HTR-8/SVneo (cell line): Measurements from ENCODE around the gene MEI4.
"Not testable (repeated sequence)": the region's sequence is repeated elsewhere in the genome, so short reads cannot be mapped to it uniquely, and the experiment has no call there.

Experiments
- DNase-seq: peaks from one replicate; pipeline ENCODE4 v3.0.0; 2011; ENCODE audit warnings: low spot score, mixed read lengths; ENCODE audit not compliant: insufficient read length
- FAIRE-seq: peaks from 2 replicates; lab custom pipeline; 2011; peaks lifted over from hg19 to GRCh38; lab: Jason Lieb, UNC

Gene MEI4

DNA sequence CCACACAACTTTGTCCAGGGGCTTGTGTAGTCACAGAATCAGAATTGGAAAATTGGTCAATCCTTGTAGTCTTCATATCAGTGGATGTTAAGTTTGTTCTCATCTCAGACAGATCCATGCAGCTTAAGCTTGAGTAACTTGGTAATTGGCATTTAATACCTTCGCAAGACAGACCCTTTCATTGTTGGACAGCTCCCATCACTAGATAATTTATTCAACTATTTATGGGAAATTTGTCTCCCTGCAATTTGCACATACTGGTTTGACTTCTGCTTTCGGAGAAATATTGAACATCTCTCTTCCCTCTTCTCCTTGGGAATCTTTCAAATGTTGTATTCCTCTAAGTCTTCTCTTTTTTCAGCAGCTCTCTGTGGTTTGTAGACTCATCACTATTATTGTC lies 17.1 kb downstream of the MEI4 start:
- DNase-seq: no peak
- no peak for FAIRE-seq

DNA sequence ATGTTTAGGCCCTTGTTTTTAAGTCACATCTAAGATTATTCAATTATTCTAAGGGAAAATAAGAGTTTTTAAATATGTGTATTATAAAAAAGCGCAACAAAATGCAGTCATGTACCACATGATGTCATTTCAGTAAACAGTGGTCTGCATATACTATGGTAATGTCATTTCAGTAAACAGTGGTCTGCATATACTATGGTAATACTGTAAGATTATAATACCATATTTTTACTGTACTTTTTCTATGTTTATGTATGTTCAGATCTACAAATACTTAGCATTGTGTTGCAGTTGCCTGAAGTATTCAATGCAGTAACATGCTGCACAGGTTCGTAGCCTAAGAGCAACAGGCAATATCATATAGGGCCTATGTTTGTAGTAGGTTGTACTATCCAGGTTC lies 21.4 kb downstream of the MEI4 start:
- DNase-seq (no peak), FAIRE-seq (no peak)

DNA sequence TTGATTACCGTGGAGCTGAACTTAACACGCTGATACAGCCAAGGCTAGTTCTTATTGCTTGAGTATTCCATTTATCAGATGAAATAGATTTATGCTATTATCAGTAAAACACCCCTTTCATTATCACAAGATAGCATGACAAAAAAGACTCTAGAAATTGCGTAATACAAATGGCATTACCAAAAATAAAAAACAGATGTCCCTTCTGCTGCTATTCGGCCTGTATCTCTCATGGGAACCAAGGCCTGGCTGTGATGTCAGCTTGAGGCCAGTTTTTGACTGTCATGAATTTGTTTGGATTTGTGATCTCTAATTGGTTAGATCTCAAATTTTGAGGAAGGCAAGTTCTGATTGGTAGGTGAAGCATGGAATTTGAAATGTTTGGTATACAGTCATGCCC lies 25.2 kb downstream of the MEI4 start:
- FAIRE-seq: no peak
- DNase-seq: no peak

DNA sequence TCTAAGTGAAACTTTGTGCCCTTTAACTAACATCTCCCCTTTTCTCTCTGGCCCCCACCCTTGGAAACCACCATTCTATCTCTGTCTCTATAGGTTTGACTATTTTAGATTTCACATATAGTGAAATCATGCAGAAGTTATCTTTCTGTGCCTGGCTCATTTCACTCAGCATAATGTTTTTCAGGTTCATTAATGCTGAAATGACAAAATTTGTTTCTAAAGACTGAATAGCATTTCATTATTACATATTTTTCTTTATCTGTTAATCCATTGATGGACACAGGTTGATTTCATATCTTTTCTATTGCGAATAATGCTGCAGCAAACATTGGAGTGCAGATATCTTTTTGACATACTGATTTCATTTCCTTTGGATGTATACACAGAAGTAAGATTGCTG lies 30.7 kb downstream of the MEI4 start:
- FAIRE-seq (no peak), DNase-seq (no peak)

DNA sequence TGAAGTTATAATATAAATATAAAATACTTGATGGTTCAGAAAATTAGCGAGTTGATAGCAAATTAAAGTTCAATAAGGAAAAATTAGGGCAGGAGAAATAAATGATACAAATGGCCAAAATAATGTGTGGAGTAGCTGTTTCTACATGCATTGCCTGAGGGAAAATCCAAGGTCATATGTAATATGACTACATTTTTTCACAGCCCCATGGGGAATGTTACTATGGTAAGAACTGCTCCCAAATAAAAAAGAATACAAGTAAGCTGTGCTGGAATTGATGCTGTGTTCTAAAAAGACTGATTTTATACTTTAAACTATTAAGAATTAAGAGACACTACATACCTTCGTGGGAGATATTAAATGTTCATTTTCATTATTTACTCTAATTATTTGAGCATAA lies 34.1 kb downstream of the MEI4 start:
- FAIRE-seq: no peak
- DNase-seq: no peak

DNA sequence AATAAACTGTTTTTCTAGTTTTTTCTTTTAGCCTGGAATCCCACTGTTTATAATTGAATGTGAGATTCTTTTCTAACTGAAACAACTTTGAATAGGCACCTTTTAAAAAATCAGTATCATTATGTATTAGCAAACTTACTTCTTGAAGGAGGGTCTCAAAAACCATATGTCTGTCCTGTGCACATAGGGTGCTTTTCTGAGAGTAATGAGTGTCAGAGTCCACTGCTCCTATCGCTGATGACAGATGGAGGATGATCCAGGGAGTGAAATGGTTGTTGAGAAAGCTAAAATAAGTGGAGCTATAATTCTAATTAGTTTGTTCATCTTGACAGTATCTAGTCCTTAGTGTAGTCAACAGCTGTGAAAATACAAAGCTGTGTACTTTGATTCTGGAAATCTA lies 35.8 kb downstream of the MEI4 start:
- no peak for DNase-seq
- no peak for FAIRE-seq

DNA sequence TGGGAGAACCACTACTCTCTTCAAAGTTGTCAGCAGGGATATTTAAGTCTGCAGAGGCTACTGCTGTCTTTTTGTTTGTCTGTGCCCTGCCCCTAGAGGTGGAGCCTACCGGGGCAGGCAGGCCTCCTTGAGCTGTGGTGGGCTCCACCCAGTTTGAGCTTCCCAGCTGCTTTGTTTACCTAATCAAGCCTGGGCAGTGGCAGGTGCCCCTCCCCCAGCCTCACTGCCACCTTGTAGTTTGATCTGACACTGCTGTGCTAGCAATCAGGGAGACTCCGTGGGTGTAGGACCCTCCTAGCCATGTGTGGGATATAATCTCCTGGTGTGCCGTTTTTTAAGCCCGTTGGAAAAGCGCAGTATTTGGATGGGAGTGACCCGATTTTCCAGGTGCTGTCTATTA lies 47.3 kb downstream of the MEI4 start:
- FAIRE-seq, DNase-seq: not testable (repeated sequence)

DNA sequence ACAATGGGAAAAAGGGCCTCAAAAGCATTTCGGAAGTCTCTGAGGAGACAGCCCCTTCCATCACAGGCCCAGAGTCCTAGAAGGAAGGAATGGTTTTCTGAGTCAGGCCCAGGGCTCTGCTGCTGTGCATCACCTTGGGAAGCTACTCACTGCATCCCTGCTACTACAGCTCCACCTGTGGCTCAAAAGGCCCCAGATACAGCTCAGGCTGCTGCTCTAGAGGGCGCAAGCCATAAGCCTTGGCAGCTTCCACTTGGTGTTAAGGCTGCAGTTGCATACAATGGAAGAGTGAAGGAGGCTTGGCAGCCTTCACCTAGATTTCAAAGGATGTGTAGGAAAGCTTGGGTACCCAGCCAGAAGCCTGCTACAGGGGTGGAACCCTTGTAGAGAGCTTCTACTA lies 54.8 kb downstream of the MEI4 start:
- DNase-seq: no peak
- no peak for FAIRE-seq

DNA sequence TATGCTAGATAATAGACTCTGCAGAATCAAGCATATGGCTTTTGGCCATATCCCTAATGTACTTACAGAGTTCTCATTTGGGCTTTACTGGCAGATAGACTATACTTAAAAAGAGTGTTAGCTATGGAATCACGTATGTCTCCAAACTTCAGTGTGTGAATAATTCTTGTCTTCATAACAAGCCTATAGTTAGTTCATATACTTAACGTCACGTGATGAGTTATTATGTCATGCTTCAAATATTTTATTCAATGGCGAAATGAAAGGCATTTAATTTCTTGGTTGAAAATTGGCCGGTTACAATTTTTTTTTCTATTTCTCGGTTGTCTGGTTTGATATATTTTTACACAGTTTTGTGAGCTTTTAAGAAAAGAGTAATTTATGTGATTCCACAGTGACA lies 62.7 kb downstream of the MEI4 start:
- DNase-seq (no peak), FAIRE-seq (no peak)

DNA sequence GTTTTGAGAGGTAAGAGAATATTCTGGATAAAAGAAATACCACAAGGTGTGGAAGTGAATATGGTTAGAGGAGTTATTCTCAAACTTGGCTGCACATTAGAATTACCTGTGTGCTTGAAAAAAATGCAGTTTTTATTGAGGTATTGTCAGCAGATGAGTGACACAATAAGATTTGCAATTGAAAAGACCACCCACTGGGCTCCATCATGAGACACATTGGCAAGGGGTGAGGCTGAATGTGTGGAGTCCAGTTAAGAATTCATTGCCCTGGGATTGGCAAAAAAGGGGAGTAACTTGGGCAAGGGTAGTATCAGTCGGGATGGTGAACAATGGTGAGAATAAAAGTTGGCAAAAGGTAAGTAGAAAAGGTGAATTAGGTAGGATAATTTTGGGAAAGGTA lies 63.5 kb downstream of the MEI4 start:
- DNase-seq: no peak
- FAIRE-seq: no peak

DNA sequence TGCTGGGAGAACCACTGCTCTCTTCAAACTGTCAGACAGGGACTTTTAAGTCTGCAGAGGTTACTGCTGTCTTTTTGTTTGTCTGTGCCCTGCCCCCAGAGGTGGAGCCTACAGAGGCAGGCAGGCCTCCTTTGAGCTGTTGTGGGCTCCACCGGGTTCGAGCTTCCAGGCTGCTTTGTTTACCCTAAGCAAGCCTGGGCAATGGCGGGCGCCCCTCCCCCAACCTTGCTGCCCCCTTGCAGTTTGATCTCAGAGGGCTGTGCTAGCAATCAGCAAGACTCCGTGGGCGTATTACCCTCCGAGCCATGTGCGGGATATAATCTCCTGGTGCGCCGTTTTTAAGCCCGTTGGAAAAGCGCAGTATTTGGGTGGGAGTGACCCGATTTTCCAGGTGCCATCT lies 83.2 kb downstream of the MEI4 start:
- not testable (repeated sequence) for FAIRE-seq, DNase-seq

DNA sequence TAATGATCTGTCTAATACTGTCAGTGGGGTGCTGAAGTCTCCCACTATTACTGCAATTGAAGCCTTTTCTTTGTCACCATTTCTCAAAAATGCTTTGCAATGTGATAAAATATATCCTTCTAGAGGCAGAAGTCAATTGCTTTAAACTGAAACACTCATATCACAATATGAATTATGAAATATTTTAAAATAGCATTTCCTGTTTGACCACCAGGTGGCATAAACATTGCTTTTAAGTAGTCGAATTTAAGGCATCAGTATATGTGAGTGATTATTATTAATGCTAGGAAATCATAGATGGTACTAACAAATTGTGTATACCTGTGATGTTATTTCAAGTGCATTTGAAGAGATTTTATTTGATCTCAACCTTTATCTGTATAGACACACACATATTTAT lies 87.5 kb downstream of the MEI4 start:
- DNase-seq (peak; percentile 3), FAIRE-seq (no peak)

DNA sequence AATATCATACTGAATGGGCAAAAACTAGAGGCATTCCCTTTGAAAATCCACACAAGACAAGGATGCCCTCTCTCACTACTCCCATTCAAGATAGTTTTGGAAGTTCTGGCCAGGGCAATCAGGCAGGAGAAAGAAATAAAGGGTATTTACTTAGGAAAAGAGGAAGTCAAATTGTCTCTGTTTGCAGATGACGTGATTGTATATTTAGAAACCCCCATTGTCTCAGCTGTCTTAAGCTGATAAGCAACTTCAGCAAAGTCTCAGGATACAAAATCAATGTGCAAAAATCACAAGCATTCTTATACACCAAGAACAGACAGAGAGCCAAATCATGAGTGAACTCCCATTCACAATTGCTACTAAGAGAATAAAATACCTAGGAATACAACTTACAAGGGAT lies 99.3 kb downstream of the MEI4 start:
- DNase-seq, FAIRE-seq: not testable (repeated sequence)

DNA sequence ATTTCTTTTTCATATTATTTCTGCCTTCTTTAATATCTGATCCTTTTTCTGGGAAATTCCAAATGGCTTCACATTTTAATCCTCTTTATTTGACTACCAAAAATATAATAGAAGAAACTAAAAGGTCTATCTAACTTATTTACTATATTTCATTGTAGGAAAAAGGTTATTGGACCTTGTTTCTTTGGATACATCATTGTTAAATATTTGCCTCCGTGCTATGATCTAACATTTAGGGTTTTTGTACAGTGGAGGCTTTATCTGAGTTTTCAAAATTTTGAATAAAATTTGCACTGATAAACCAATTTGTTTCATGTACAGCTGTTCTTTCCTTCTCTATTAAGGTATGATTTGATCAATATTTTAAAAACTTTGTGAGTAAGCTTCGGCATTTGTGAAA lies 109.5 kb downstream of the MEI4 start:
- DNase-seq (no peak), FAIRE-seq (no peak)

DNA sequence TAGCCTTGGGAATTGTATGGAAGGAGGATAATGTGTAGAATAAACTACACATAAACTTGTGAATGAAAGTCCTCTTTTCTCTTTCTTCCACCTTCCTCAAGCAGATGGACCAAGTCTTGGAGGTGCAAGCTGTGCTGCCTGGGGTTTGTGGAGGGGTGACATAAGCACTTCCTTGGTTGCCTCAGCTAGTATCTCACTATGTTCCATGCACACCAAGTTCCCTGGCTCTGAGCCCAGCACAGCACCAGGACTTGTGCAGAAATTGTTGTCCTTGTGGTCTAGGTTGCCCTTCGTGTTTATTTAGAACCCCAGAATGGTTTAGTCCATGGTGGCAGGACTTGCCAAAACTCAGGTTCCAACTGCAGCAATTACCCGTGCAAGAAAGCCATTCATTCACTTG lies 110.3 kb downstream of the MEI4 start:
- DNase-seq (no peak), FAIRE-seq (no peak)

DNA sequence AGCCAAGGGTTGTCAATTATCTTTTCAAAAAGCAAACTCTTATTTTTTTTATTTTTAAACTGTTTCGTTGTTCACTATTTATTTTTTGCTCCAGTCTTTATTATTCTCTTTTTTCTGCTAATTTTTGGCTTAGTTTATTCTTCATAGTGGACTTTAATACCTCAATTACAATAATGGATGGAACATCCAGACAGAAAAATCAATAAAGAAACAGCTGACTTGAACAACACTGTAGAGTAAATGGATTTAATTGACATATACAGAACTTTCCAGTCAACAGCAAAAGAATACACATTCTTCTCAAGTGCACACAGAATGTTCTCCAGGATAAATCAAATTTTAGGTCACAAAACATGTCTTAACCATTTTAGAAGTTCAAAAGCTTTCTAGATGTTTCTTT lies 111.5 kb downstream of the MEI4 start:
- DNase-seq: no peak
- no peak for FAIRE-seq

DNA sequence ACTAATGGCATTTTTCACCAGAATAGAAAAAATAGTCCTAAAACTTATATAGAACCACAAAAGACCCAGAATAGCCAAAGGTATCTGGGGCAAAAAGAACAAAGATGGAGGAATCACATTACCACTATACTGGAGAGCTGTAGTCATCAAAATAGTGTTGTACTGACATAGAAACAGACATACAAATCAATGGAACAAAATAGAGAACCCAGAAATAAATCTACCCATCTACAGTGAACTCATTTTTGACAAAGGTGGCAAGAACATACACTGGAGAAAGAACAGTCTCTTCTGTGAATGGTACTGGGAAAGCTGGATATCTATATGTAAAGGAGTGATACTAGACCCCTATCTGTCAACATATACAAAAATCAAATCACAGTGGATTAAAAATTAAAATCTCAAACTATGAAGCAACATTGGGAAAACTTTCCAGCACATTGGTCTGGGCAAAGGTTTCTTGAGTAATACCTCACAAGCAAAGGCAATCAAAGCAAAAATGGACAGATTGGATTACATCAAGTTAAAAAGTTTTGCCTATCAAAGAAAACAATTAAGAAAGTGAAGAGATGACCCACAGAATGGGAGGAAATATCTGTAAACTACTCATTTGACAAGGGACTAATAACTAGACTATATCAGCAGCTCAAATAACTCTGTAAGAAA lies 120.5 kb downstream of the MEI4 start:
- FAIRE-seq: no peak

DNA sequence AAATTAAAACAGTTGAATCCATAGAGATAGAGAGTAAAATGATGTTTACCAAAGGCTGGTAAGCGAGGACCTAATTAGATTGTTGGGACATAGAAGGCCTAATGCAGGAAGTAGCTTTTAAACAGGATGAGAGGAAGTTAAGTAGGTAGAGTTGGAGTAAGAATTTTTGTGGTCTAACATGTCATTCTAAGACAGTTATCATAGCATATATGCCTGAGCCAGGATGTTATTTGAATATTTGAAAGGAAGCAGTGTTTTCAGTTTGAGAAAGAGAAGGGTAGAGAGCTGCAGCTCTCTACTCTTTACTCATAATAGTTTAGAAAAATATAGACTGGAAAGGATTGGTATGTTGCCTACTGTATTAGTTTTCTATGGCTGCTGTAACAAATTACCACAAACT lies 121.6 kb downstream of the MEI4 start:
- FAIRE-seq (no peak), DNase-seq (no peak)

More for the DNA sequence above, 120.5 kb downstream of the MEI4 start:
- no peak for DNase-seq

DNA sequence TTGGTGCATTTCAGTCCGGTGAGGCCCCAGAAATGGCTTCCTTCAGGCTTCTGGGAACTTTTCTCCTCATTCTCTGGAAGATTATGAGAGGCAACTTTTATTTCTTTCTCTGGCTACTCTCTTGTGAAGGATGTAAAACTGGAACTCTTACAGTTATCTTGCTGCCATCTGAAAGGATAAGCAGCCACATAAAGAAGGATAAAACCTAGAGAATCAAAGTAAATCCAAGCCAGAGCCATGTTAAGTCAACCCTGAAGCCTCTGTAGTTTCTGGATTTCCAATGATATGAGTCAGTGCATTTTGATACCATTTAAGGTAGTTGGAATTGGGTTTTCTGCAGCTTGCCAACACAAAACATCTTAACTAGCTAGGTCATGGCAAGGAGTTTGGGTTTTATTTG lies 123.6 kb downstream of the MEI4 start:
- FAIRE-seq (no peak), DNase-seq (no peak)

DNA sequence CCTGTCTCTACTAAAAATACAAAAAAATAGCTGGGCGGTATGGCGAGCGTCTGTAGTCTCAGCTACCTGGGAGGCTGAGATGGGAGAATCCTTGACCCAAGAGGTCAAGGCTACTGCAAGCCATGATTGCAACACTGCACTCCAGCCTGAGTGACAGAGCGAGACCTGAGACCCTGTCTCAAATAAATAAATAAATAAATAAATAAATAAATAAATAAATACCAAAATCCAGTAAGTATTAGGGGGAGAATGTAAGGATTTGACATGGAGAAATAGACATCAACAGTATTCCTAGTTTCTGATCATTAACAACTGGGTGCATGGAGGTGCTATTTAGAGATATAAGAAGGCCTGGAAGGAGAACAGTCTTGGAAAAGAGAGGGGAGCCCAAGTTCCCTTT lies 125.7 kb downstream of the MEI4 start:
- DNase-seq (no peak), FAIRE-seq (no peak)

DNA sequence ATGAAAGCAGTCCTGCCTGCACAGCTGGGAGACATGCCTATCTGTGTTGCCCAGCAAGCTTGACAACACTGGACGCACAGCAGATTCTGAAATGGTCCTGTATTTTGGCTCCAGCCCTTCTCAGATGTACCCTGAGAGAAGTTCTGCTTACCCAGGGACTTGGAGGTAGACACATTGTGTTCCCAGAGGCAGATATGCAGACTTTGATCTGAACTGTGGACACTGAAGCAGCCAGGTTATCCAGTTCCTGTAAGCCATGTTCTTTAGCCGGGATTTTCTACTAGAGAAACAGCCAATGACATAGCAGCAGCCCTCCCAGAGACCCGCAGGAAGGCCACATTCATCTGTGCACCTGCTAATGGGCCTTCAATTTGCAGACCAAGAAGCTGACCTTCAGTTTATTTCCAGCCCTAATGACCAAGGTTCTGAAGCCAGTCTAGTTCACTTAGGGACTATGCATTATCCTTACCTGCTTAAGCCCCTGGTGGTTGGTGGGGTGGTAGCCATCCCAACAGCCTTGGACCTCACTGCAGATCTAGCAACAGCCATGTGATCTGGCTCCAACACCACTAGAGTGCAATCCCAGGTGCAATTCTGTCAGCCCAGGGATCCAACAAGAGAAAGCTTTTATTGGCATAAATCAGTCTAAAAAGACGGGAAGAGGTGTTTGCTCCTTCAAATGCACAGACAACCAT lies 134.2 kb downstream of the MEI4 start:
- FAIRE-seq (no peak), DNase-seq (no peak)
